ENCODE data around the gene C7orf57. TPM values are rescaled to one million over a fixed set of nuclear protein-coding genes. Genes with fewer than 3 reads are reported as not detected.

The C7orf57 gene
- total RNA-seq, 1 experiment from 2014 or later = not detected

- Mint-ChIP-seq H3K4me1 (ENCODE audit: low read depth, unreplicated experiment) (peaks cover 28% of the 10 kb centered on the region), H3K27ac (ENCODE audit: unreplicated experiment) (peak within 1 kb of the TSS; percentile 94), H3K9me3 (ENCODE audit: unreplicated experiment) (no peaks in the 10 kb centered on the region), H3K27me3 (ENCODE audit: insufficient read depth, unreplicated experiment) (no peaks in the 10 kb centered on the region), H3K4me3 (ENCODE audit: unreplicated experiment) (peak within 1 kb of the TSS; percentile 85), H3K36me3 (ENCODE audit: insufficient read depth, unreplicated experiment) (peaks cover 27% of the 10 kb centered on the region)
- Histone ChIP-seq H3K4me1 (peaks cover 35% of the 10 kb centered on the region), H3K27me3 (replicated peaks; ENCODE audit: control insufficient read depth, insufficient read depth, low read length) (no peaks in the 10 kb centered on the region), H3K9me3 (no peaks in the 10 kb centered on the region), H3K36me3 (ENCODE audit: control insufficient read depth, insufficient read depth, low read length) (no peaks in the 10 kb centered on the region; the same call in 1 of the 2 replicates), H3K4me3 (ENCODE audit: low read depth, low read length) (peak within 1 kb of the TSS; percentile 68)
- no peak for TF ChIP-seq CTCF (IDR thresholded peaks at IDR 0.05; ENCODE audit: insufficient read depth in 1 of 2, low read depth in 1 of 2, low read length in 1 of 2, severe bottlenecking in 1 of 2, unreplicated experiment in 1 of 2)
- intact Hi-C loops (cut with micrococcal nuclease; ENCODE audit: unreplicated experiment) = loop anchor here (1.0 to 2.0 kb wide), 5 partner anchors 21 to 111 kb away; partner anchors contain the start of gene HUS1
- CTCF ChIA-PET = interaction anchor here (0.7 to 2.2 kb wide), 8 partner anchors 21 to 144 kb away, joined by 3 to 15 read pairs (median 3); no protein-coding TSS in a partner anchor
- POLR2A ChIA-PET = interaction anchor here (0.6 to 1.9 kb wide), 7 partner anchors 14 to 508 kb away, joined by 3 to 11 read pairs (median 5); partner anchors contain the start of gene PKD1L1
- peak; percentile 85 to 96 for DNase-seq
- no TSS peak for BruUV-seq (replicated peaks)
Observed at GRCh38 chr7:48089046-48090003, 54.0 kb downstream of the C7orf57 start, which contains the start of gene UPP1. Gene UPP1 (plus strand): TSS chr7:48089265. CDS start chr7:48094784, 5,519 bp downstream.

GRCh38 chr7:48090095-48090805 is 54.9 kb downstream of the C7orf57 start:
- H3K27me3 Mint-ChIP-seq (ENCODE audit: insufficient read depth, unreplicated experiment) = no peaks in the 10 kb centered on the region
- H3K36me3 Mint-ChIP-seq (ENCODE audit: insufficient read depth, unreplicated experiment) = peaks cover 33% of the 10 kb centered on the region
- no peaks in the 10 kb centered on the region for H3K9me3 ChIP-seq
- H3K4me1 ChIP-seq = peaks cover 35% of the 10 kb centered on the region
- no peaks in the 10 kb centered on the region; the same call in 1 of the 2 replicates for H3K36me3 ChIP-seq (ENCODE audit: control insufficient read depth, insufficient read depth, low read length)
- H3K4me1 Mint-ChIP-seq (ENCODE audit: low read depth, unreplicated experiment) = peaks cover 28% of the 10 kb centered on the region
- no peaks in the 10 kb centered on the region for H3K9me3 Mint-ChIP-seq (ENCODE audit: unreplicated experiment)
- ChIA-PET CTCF (interaction anchor here (1.2 to 2.2 kb wide), 3 partner anchors 20 to 121 kb away, joined by 3 to 15 read pairs (median 12); no protein-coding TSS in a partner anchor), POLR2A (no interaction called here)
- intact Hi-C loops (cut with micrococcal nuclease; ENCODE audit: unreplicated experiment) = no loop called here
- H3K27me3 ChIP-seq (replicated peaks; ENCODE audit: control insufficient read depth, insufficient read depth, low read length) = no peaks in the 10 kb centered on the region
- H3K27ac Mint-ChIP-seq (ENCODE audit: unreplicated experiment) = no peak overlapping the region
- no TSS peak for BruUV-seq (replicated peaks)
- H3K4me3 ChIP-seq (ENCODE audit: low read depth, low read length) = peak overlapping the region; percentile 68
- TF ChIP-seq CTCF (IDR thresholded peaks at IDR 0.05; ENCODE audit: insufficient read depth in 1 of 2, low read depth in 1 of 2, low read length in 1 of 2, severe bottlenecking in 1 of 2, unreplicated experiment in 1 of 2) = no peak
- peak overlapping the region; percentile 85 for H3K4me3 Mint-ChIP-seq (ENCODE audit: unreplicated experiment)
- DNase-seq = no peak
